Measurements from ENCODE around the gene HPSE.

DNA sequence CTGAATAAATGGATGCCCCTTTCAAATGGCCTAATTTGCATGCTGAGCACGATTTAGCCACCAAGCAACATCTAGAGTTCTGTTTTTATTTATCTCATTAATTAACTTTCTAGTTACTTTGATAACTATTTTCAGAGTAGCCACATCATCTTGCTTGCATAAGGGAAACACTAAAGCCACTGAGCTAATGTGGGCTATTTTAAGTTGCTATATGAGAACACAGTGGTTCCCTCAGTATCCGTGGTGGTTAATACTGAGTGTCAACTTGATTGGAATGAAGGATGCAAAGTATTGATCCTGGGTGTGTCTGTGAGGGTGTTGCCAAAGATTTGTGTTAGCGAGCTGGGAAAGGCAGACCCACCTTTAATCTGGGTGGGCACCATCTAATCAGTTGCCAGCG lies 25.4 kb upstream of the HPSE start:
- TF ChIP-seq, protein P1, sequence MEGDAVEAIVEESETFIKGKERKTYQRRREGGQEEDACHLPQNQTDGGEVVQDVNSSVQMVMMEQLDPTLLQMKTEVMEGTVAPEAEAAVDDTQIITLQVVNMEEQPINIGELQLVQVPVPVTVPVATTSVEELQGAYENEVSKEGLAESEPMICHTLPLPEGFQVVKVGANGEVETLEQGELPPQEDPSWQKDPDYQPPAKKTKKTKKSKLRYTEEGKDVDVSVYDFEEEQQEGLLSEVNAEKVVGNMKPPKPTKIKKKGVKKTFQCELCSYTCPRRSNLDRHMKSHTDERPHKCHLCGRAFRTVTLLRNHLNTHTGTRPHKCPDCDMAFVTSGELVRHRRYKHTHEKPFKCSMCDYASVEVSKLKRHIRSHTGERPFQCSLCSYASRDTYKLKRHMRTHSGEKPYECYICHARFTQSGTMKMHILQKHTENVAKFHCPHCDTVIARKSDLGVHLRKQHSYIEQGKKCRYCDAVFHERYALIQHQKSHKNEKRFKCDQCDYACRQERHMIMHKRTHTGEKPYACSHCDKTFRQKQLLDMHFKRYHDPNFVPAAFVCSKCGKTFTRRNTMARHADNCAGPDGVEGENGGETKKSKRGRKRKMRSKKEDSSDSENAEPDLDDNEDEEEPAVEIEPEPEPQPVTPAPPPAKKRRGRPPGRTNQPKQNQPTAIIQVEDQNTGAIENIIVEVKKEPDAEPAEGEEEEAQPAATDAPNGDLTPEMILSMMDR (conservative IDR thresholded peaks at IDR 0.05; ENCODE audit: low read depth in 2 of 2): no peak
- TF ChIP-seq EZH2 (IDR thresholded peaks at IDR 0.05; ENCODE audit: low read depth, unreplicated experiment) (no peak), CREB1 (CRISPR knock-in tag; IDR thresholded peaks at IDR 0.05; ENCODE audit: low read depth) (no peak), EZH2phosphoT487 (IDR thresholded peaks at IDR 0.05; ENCODE audit: unreplicated experiment) (no peak), POLR2AphosphoS5 (IDR thresholded peaks at IDR 0.05; ENCODE audit: low read depth) (no peak), JUNB (IDR thresholded peaks at IDR 0.05; ENCODE audit: unreplicated experiment) (no peak), ZNF114 (CRISPR knock-in tag; IDR thresholded peaks at IDR 0.05) (no peak), ZNF331 (CRISPR knock-in tag; IDR thresholded peaks at IDR 0.05; ENCODE audit: low read depth) (no peak)
- TF ChIP-seq, protein P2, sequence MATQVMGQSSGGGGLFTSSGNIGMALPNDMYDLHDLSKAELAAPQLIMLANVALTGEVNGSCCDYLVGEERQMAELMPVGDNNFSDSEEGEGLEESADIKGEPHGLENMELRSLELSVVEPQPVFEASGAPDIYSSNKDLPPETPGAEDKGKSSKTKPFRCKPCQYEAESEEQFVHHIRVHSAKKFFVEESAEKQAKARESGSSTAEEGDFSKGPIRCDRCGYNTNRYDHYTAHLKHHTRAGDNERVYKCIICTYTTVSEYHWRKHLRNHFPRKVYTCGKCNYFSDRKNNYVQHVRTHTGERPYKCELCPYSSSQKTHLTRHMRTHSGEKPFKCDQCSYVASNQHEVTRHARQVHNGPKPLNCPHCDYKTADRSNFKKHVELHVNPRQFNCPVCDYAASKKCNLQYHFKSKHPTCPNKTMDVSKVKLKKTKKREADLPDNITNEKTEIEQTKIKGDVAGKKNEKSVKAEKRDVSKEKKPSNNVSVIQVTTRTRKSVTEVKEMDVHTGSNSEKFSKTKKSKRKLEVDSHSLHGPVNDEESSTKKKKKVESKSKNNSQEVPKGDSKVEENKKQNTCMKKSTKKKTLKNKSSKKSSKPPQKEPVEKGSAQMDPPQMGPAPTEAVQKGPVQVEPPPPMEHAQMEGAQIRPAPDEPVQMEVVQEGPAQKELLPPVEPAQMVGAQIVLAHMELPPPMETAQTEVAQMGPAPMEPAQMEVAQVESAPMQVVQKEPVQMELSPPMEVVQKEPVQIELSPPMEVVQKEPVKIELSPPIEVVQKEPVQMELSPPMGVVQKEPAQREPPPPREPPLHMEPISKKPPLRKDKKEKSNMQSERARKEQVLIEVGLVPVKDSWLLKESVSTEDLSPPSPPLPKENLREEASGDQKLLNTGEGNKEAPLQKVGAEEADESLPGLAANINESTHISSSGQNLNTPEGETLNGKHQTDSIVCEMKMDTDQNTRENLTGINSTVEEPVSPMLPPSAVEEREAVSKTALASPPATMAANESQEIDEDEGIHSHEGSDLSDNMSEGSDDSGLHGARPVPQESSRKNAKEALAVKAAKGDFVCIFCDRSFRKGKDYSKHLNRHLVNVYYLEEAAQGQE (IDR thresholded peaks at IDR 0.05; ENCODE audit: unreplicated experiment): no peak

All from GM23338 (cell line).